ENCODE measurements around the gene NCAM1. TPM values are rescaled to one million over a fixed set of nuclear protein-coding genes. Genes with fewer than 3 reads are reported as not detected.

Gene NCAM1
- total and polyA plus RNA-seq, 9 of the 15 experiments (the other 6 are each of a cell fraction or from before 2014, with no cell fraction given) = 0.09 to 0.23 TPM; not detected in 7

DNA sequence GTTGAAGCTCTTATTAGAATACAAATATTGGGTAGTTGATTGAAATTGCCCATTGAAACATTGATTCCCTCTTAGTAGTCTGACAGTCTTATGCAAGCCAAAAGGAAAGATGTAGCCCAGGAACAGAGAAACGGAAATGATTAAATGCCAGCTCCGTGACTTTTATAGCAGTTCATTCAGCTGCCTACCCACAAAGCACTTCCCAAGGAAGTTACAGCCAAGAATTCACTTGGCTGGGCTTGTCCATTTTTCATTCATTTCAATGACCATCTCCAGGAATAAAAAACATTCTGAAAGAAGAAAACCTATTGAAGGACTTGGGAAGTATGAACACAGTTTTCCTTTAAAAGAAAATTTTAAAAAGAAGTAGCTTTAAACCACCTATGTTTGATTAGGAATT, 62.0 kb downstream of the NCAM1 start:
- FAIRE-seq (no peak), ATAC-seq (no peak), DNase-seq (ENCODE audit: extremely low read depth in 1 of 4, low spot score in 3 of 4) (no peak)
- CTCF ChIA-PET (ENCODE audit: low intra/inter-chr PET ratio) = no interaction called here
- H3K27me3 ChIP-seq (ENCODE audit: control insufficient read depth in 2 of 2, insufficient read depth in 2 of 2, low read length in 2 of 2) = no peaks in the 10 kb centered on the region
- TF ChIP-seq PRPF4 (IDR thresholded peaks at IDR 0.05; ENCODE audit: insufficient read depth, low read depth, low read length, poor library complexity, severe bottlenecking) = no peak
- TF ChIP-seq TEAD4 (IDR thresholded peaks at IDR 0.05; ENCODE audit: low read length) = no peak
- TF ChIP-seq TEAD4 (CRISPR knock-in tag; IDR thresholded peaks at IDR 0.05; ENCODE audit: borderline replicate concordance) = no peak
- no peak for TF ChIP-seq KAT7 (CRISPR knock-in tag; IDR thresholded peaks at IDR 0.05; ENCODE audit: borderline replicate concordance)
- no peak for TF ChIP-seq BACH1 (tag; IDR thresholded peaks at IDR 0.05)
- TF ChIP-seq, protein P1, sequence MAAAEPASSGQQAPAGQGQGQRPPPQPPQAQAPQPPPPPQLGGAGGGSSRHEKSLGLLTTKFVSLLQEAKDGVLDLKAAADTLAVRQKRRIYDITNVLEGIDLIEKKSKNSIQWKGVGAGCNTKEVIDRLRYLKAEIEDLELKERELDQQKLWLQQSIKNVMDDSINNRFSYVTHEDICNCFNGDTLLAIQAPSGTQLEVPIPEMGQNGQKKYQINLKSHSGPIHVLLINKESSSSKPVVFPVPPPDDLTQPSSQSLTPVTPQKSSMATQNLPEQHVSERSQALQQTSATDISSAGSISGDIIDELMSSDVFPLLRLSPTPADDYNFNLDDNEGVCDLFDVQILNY (CRISPR knock-in tag; IDR thresholded peaks at IDR 0.05) = no peak
- no peak for TF ChIP-seq SMAD1 (IDR thresholded peaks at IDR 0.05; ENCODE audit: low read depth, low read length, partially characterized antibody)
- no peak for TF ChIP-seq YBX1 (IDR thresholded peaks at IDR 0.05)
- TF ChIP-seq RBM34 (IDR thresholded peaks at IDR 0.05; ENCODE audit: borderline replicate concordance, insufficient read depth, low read length) = no peak
- TF ChIP-seq MCM2 (IDR thresholded peaks at IDR 0.05; ENCODE audit: low read depth) = no peak
- H3K9me3 ChIP-seq (replicated peaks; ENCODE audit: control insufficient read depth, insufficient read depth, low read depth, low read length) = no peaks in the 10 kb centered on the region
- no peaks in the 10 kb centered on the region for H3K9me1 ChIP-seq (ENCODE audit: control insufficient read depth, insufficient read depth, low read length)
- no peaks in the 10 kb centered on the region for H3K79me2 ChIP-seq (ENCODE audit: control insufficient read depth, insufficient read depth, low read length)
- in situ Hi-C loops (cut with MboI) (no loop called here), intact Hi-C loops (cut with micrococcal nuclease) (no loop called here)
- no peak overlapping the region for H3K27ac ChIP-seq (ENCODE audit: extremely low read depth, low read depth, low read length)
- no TSS peak for BruUV-seq (replicated peaks)
- POLR2A ChIA-PET = no interaction called here
- no peak overlapping the region for H3K4me2 ChIP-seq (ENCODE audit: insufficient read depth, low read length)
- no peak overlapping the region for H2AFZ ChIP-seq (ENCODE audit: low read depth, low read length)
- H3K4me1 ChIP-seq (replicated peaks in 1 of 2; ENCODE audit: control insufficient read depth in 2 of 2, insufficient read depth in 2 of 2, low read length in 2 of 2) = no peaks in the 10 kb centered on the region
- H3K36me3 ChIP-seq (ENCODE audit: control insufficient read depth, insufficient read depth, low read length) = no peaks in the 10 kb centered on the region
- H3K4me3 ChIP-seq = no peak overlapping the region
- no peak overlapping the region for H3K9ac ChIP-seq (ENCODE audit: insufficient read depth in 1 of 2, low read depth in 2 of 2, low read length in 2 of 2)
- WGBS (ENCODE audit: insufficient coverage, low coverage, missing lambda C conversion rate) = 0% methylated on average over 2 of the region's 2 CpGs
- H4K20me1 ChIP-seq (replicated peaks; ENCODE audit: control insufficient read depth, insufficient read depth, low read length) = no peaks in the 10 kb centered on the region

All from K562 (cell line).